ENCODE results near the gene TMEM254. TPM values are rescaled to one million over a fixed set of nuclear protein-coding genes. Genes with fewer than 3 reads are reported as not detected.

Gene TMEM254
- total and polyA plus RNA-seq, 2 of the 13 experiments (the other 11 are each of a cell fraction or from before 2014, with no cell fraction given): 11.2 to 39.0 TPM

GRCh38 chr10:80078448-80079311, at the start of gene TMEM254 (continued):
- no peak for TF ChIP-seq ZBTB25 (CRISPR knock-in tag; IDR thresholded peaks at IDR 0.05)
- TF ChIP-seq YY1 (IDR thresholded peaks at IDR 0.05; ENCODE audit: insufficient read depth, insufficient replicate concordance, low read depth, low read length): peak; percentile 82
- peak; percentile 88 for TF ChIP-seq RBFOX2 (IDR thresholded peaks at IDR 0.05; ENCODE audit: low read depth, low read length)
- peak; percentile 60; the same call in 1 of the 2 replicates for TF ChIP-seq ZNF564 (CRISPR knock-in tag; IDR thresholded peaks at IDR 0.05)
- no peak; the same call in none of the 2 replicates for TF ChIP-seq FOXJ3 (CRISPR knock-in tag; IDR thresholded peaks at IDR 0.05; ENCODE audit: borderline replicate concordance)
- TF ChIP-seq GATA4 (IDR thresholded peaks at IDR 0.05; ENCODE audit: borderline replicate concordance, low read depth): peak; percentile 11; the same call in 1 of the 2 replicates
- TF ChIP-seq CERS6 (CRISPR knock-in tag; IDR thresholded peaks at IDR 0.05): no peak
- peak; percentile 44 for TF ChIP-seq MXD1 (CRISPR knock-in tag; IDR thresholded peaks at IDR 0.05)
- no peak; the same call in 1 of the 2 replicates for TF ChIP-seq ZNF678 (CRISPR knock-in tag; IDR thresholded peaks at IDR 0.05)
- TF ChIP-seq ZNF501 (CRISPR knock-in tag; IDR thresholded peaks at IDR 0.05): peak; percentile 84
- no peak for TF ChIP-seq ZBTB7A (CRISPR knock-in tag; IDR thresholded peaks at IDR 0.05)
- no peak for TF ChIP-seq TMF1 (CRISPR knock-in tag; IDR thresholded peaks at IDR 0.05; ENCODE audit: low read depth)
- TF ChIP-seq MLX (CRISPR knock-in tag; IDR thresholded peaks at IDR 0.05): no peak
- TF ChIP-seq PREB (CRISPR knock-in tag; IDR thresholded peaks at IDR 0.05): no peak
- TF ChIP-seq DMTF1 (CRISPR knock-in tag; IDR thresholded peaks at IDR 0.05): no peak
- 0 out of 2 replicates have a peak, but pooled peaks have one; percentile 13 for TF ChIP-seq ZNF20 (CRISPR knock-in tag; IDR thresholded peaks at IDR 0.05)
- TF ChIP-seq SRSF9 (IDR thresholded peaks at IDR 0.05; ENCODE audit: borderline replicate concordance, insufficient read depth, low read depth, low read length, poor library complexity, severe bottlenecking): no peak
- TF ChIP-seq HMGA1 (CRISPR knock-in tag; conservative IDR thresholded peaks at IDR 0.05): no peak
- TF ChIP-seq, protein P1, sequence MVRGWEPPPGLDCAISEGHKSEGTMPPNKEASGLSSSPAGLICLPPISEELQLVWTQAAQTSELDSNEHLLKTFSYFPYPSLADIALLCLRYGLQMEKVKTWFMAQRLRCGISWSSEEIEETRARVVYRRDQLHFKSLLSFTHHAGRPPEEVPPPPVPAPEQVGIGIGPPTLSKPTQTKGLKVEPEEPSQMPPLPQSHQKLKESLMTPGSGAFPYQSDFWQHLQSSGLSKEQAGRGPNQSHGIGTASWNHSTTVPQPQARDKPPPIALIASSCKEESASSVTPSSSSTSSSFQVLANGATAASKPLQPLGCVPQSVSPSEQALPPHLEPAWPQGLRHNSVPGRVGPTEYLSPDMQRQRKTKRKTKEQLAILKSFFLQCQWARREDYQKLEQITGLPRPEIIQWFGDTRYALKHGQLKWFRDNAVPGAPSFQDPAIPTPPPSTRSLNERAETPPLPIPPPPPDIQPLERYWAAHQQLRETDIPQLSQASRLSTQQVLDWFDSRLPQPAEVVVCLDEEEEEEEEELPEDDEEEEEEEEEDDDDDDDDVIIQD (CRISPR knock-in tag; IDR thresholded peaks at IDR 0.05; ENCODE audit: low read depth): no peak; the same call in 1 of the 2 replicates
- peak; percentile 7; the same call in 1 of the 2 replicates for TF ChIP-seq ZNF792 (CRISPR knock-in tag; IDR thresholded peaks at IDR 0.05)
